Type B pancreatic cell (in vitro differentiated cells): ENCODE data around the gene ST6GAL2. TPM values are rescaled to one million over a fixed set of nuclear protein-coding genes. Genes with fewer than 3 reads are reported as not detected.

Experiments
- DNase-seq: peaks from one replicate; pipeline ENCODE4 v3.0.0; 2021; ENCODE audit warnings: mixed read lengths; ENCODE audit not compliant: unreplicated experiment; ENCODE audit errors: extremely low spot score
- H3K27ac Mint-ChIP-seq: 2 replicates; pipeline ENCODE4 v1.8.0; 2021; ENCODE audit warnings: mild to moderate bottlenecking, mixed read lengths
- H3K27me3 Mint-ChIP-seq: 2 replicates; pipeline ENCODE4 v1.8.0; 2021; ENCODE audit warnings: mixed read lengths
- H3K36me3 Mint-ChIP-seq: 2 replicates; pipeline ENCODE4 v1.8.0; 2021; ENCODE audit warnings: mixed read lengths
- H3K4me1 Mint-ChIP-seq: one replicate; pipeline ENCODE4 v1.8.0; 2021; ENCODE audit warnings: mixed read lengths; ENCODE audit not compliant: unreplicated experiment
- H3K4me3 Mint-ChIP-seq: 2 replicates; pipeline ENCODE4 v1.8.0; 2021; ENCODE audit warnings: mild to moderate bottlenecking, mixed read lengths
- H3K9me3 Mint-ChIP-seq: 2 replicates; pipeline ENCODE4 v1.8.0; 2021; ENCODE audit warnings: mixed read lengths
- CTCF ChIP-seq: fragments of 200-600 bp; sonication (generic); conservative IDR thresholded peaks from 2 replicates; pipeline ENCODE4 v1.5.0; 2021; ENCODE audit warnings: antibody characterized with exemption, mild to moderate bottlenecking
- total RNA-seq: library from RNA; stranded (reverse); gene quantifications from 2 replicates; pipeline ENCODE4 v1.2.1, GENCODE V29; 2021; ENCODE audit warnings: low replicate concordance

Gene ST6GAL2
- total RNA-seq, 1 donor from 2014 or later = 18.7 TPM

- no peak overlapping the region for H3K4me3 Mint-ChIP-seq
- no peak for TF ChIP-seq CTCF
- no peaks in the 10 kb centered on the region for H3K9me3 Mint-ChIP-seq
- no peak overlapping the region for H3K27ac Mint-ChIP-seq
- H3K4me1 Mint-ChIP-seq = peaks cover 33% of the 10 kb centered on the region
- peaks cover 9% of the 10 kb centered on the region for H3K36me3 Mint-ChIP-seq
- peaks cover 10% of the 10 kb centered on the region for H3K27me3 Mint-ChIP-seq
- no peak for DNase-seq
Measured at GRCh38 chr2:106843910-106844250, 42.1 kb downstream of the ST6GAL2 start.

- Mint-ChIP-seq H3K36me3 (peaks cover 9% of the 10 kb centered on the region), H3K4me3 (no peak overlapping the region), H3K4me1 (peaks cover 27% of the 10 kb centered on the region), H3K27ac (no peak overlapping the region), H3K9me3 (no peaks in the 10 kb centered on the region), H3K27me3 (peaks cover 10% of the 10 kb centered on the region)
- DNase-seq = no peak
- no peak for TF ChIP-seq CTCF
Measured at GRCh38 chr2:106843001-106843909, 42.7 kb downstream of the ST6GAL2 start.

GRCh38 chr2:106841886-106842645 is 43.9 kb downstream of the ST6GAL2 start:
- peaks cover 9% of the 10 kb centered on the region for H3K36me3 Mint-ChIP-seq
- H3K4me1 Mint-ChIP-seq = peaks cover 23% of the 10 kb centered on the region
- H3K27ac Mint-ChIP-seq = no peak overlapping the region
- no peaks in the 10 kb centered on the region for H3K9me3 Mint-ChIP-seq
- H3K4me3 Mint-ChIP-seq = no peak overlapping the region
- H3K27me3 Mint-ChIP-seq = peaks cover 10% of the 10 kb centered on the region
- no peak for DNase-seq
- TF ChIP-seq CTCF = no peak

GRCh38 chr2:106840818-106841217 is 45.1 kb downstream of the ST6GAL2 start:
- H3K36me3 Mint-ChIP-seq = peaks cover 9% of the 10 kb centered on the region
- H3K27ac Mint-ChIP-seq = no peak overlapping the region
- peaks cover 23% of the 10 kb centered on the region for H3K4me1 Mint-ChIP-seq
- no peak for DNase-seq
- TF ChIP-seq CTCF = no peak
- H3K27me3 Mint-ChIP-seq = peaks cover 10% of the 10 kb centered on the region
- H3K4me3 Mint-ChIP-seq = no peak overlapping the region
- no peaks in the 10 kb centered on the region for H3K9me3 Mint-ChIP-seq

- TF ChIP-seq CTCF = peak; percentile 66
- peaks cover 10% of the 10 kb centered on the region for H3K27me3 Mint-ChIP-seq
- no peak for DNase-seq
- H3K36me3 Mint-ChIP-seq = peaks cover 9% of the 10 kb centered on the region
- H3K9me3 Mint-ChIP-seq = no peaks in the 10 kb centered on the region
- no peak overlapping the region for H3K27ac Mint-ChIP-seq
- no peak overlapping the region for H3K4me3 Mint-ChIP-seq
- peaks cover 21% of the 10 kb centered on the region for H3K4me1 Mint-ChIP-seq
Measured at GRCh38 chr2:106839849-106840595, 45.9 kb downstream of the ST6GAL2 start.
